ENCODE measurements around the gene THOP1. TPM values are rescaled to one million over a fixed set of nuclear protein-coding genes. Genes with fewer than 3 reads are reported as not detected.

Gene THOP1
- total and polyA plus RNA-seq, 9 donors: 11.3 to 54.7 (median 39.5) TPM

GRCh38 chr19:2845107-2845506 is 59.8 kb downstream of the THOP1 start:
- TF ChIP-seq POLR2A (IDR thresholded peaks at IDR 0.05) (no peak), EP300 (IDR thresholded peaks at IDR 0.05) (no peak), CTCF (IDR thresholded peaks at IDR 0.05) (no peak)
- no peaks in the 10 kb centered on the region for H3K27me3 ChIP-seq
- intact Hi-C loops (cut with DNase I): no loop called here
- 96 to 98% (median 98%) methylated on average over 2 of the region's 2 CpGs for WGBS, 3 donors
- H3K9me3 ChIP-seq: peaks cover 0 to 24% of the 10 kb centered on the region in 2 donors
- no peak for DNase-seq
- peaks cover 6% of the 10 kb centered on the region for H3K4me1 ChIP-seq (ENCODE audit: insufficient read depth)
- no peak overlapping the region for H3K4me3 ChIP-seq
- H3K27ac ChIP-seq: no peak overlapping the region
- H3K36me3 ChIP-seq: no peaks in the 10 kb centered on the region

- no peaks in the 10 kb centered on the region for H3K36me3 ChIP-seq
- peaks cover 0 to 35% of the 10 kb centered on the region in 2 donors for H3K9me3 ChIP-seq
- intact Hi-C loops (cut with DNase I): no loop called here
- peaks cover 6% of the 10 kb centered on the region for H3K4me1 ChIP-seq (ENCODE audit: insufficient read depth)
- no peak overlapping the region for H3K4me3 ChIP-seq
- no peak for TF ChIP-seq POLR2A (IDR thresholded peaks at IDR 0.05)
- no peak for TF ChIP-seq CTCF (IDR thresholded peaks at IDR 0.05)
- TF ChIP-seq EP300 (IDR thresholded peaks at IDR 0.05): no peak
- H3K27me3 ChIP-seq: no peaks in the 10 kb centered on the region
- H3K27ac ChIP-seq: no peak overlapping the region
- 88 to 94% (median 91%) methylated on average over 13 of the region's 13 CpGs for WGBS, 3 donors
- no peak for DNase-seq
Measured at GRCh38 chr19:2846180-2846894, 61.0 kb downstream of the THOP1 start.

GRCh38 chr19:2847507-2847906 is 62.2 kb downstream of the THOP1 start:
- 92 to 99% (median 98%) methylated on average over 3 of the region's 3 CpGs for whole genome bisulfite sequencing, 3 donors
- Histone ChIP-seq H3K9me3 (peaks cover 0 to 46% of the 10 kb centered on the region in 2 donors), H3K27ac (no peak overlapping the region), H3K4me3 (no peak overlapping the region), H3K27me3 (no peaks in the 10 kb centered on the region), H3K4me1 (ENCODE audit: insufficient read depth) (peaks cover 3% of the 10 kb centered on the region), H3K36me3 (no peaks in the 10 kb centered on the region)
- no peak for DNase-seq
- TF ChIP-seq POLR2A (IDR thresholded peaks at IDR 0.05) (no peak), EP300 (IDR thresholded peaks at IDR 0.05) (no peak), CTCF (IDR thresholded peaks at IDR 0.05) (no peak)
- intact Hi-C loops (cut with DNase I): no loop called here

- H3K4me3 ChIP-seq: no peak overlapping the region
- TF ChIP-seq CTCF (IDR thresholded peaks at IDR 0.05) (no peak), EP300 (IDR thresholded peaks at IDR 0.05) (no peak), POLR2A (IDR thresholded peaks at IDR 0.05) (no peak)
- H3K27me3 ChIP-seq: no peaks in the 10 kb centered on the region
- no peaks in the 10 kb centered on the region for H3K4me1 ChIP-seq (ENCODE audit: insufficient read depth)
- peaks cover 0 to 57% of the 10 kb centered on the region in 2 donors for H3K9me3 ChIP-seq
- H3K36me3 ChIP-seq: peaks cover 4% of the 10 kb centered on the region
- DNase-seq: no peak
- intact Hi-C loops (cut with DNase I): no loop called here
- 71 to 84% (median 79%) methylated on average over 4 of the region's 4 CpGs for WGBS, 3 donors
- no peak overlapping the region for H3K27ac ChIP-seq
Measured at GRCh38 chr19:2848616-2849015, 63.3 kb downstream of the THOP1 start.

Data from ovary (tissue), 9 donors.